ENCODE data around the gene TMEM202.
"Not testable (repeated sequence)": the region's sequence is repeated elsewhere in the genome, so short reads cannot be mapped to it uniquely, and the experiment has no call there.

Gene TMEM202

GRCh38 chr15:72404356-72404755, 6.3 kb downstream of the TMEM202 start:
- no peak for DNase-seq

GRCh38 chr15:72404841-72405240, 6.7 kb downstream of the TMEM202 start:
- DNase-seq, result no peak

- DNase-seq, result no peak
Observed at GRCh38 chr15:72406936-72407335, 8.8 kb downstream of the TMEM202 start.

- DNase-seq, result no peak
Observed at GRCh38 chr15:72411111-72411510, 13.0 kb downstream of the TMEM202 start.

GRCh38 chr15:72411544-72411943, 13.4 kb downstream of the TMEM202 start:
- no peak for DNase-seq

- DNase-seq, result not testable (repeated sequence)
Observed at GRCh38 chr15:72413337-72413736, 15.2 kb downstream of the TMEM202 start.

GRCh38 chr15:72415304-72415703, 17.2 kb downstream of the TMEM202 start:
- DNase-seq, result no peak

- not testable (repeated sequence) for DNase-seq
Observed at GRCh38 chr15:72419768-72420167, 21.7 kb downstream of the TMEM202 start.

- DNase-seq, result no peak
Observed at GRCh38 chr15:72420576-72420975, 22.5 kb downstream of the TMEM202 start.

- DNase-seq, result no peak
Observed at GRCh38 chr15:72421484-72421883, 23.4 kb downstream of the TMEM202 start.

- no peak for DNase-seq
Observed at GRCh38 chr15:72423256-72423655, 25.2 kb downstream of the TMEM202 start.

GRCh38 chr15:72426753-72427152, 28.6 kb downstream of the TMEM202 start:
- no peak for DNase-seq

GRCh38 chr15:72437650-72438316, 39.7 kb downstream of the TMEM202 start:
- no peak for DNase-seq

- DNase-seq, result not testable (repeated sequence)
Observed at GRCh38 chr15:72442848-72443247, 44.7 kb downstream of the TMEM202 start.

- no peak for DNase-seq
Observed at GRCh38 chr15:72445426-72445825, 47.3 kb downstream of the TMEM202 start.

GRCh38 chr15:72450805-72451204, 52.7 kb downstream of the TMEM202 start:
- DNase-seq, result no peak

GRCh38 chr15:72451224-72451623, 53.1 kb downstream of the TMEM202 start:
- DNase-seq, result no peak

GRCh38 chr15:72456684-72457083, 58.6 kb downstream of the TMEM202 start:
- no peak for DNase-seq

Data from NK-92 treated with Interleukin-12 subunit alpha and Interleukin-12 subunit beta, amount 100 ng/mL, for 24 hours (cell line).